Astrocyte (in vitro differentiated cells and primary cell): Measurements from ENCODE around the gene PDE7B.

ENCODE experiments used
- CTCF ChIP-seq: IDR thresholded peaks from 2 replicates; pipeline ENCODE4 v1.5.1; 2011; ENCODE audit warnings: low read depth, mild to moderate bottlenecking, inconsistent platforms, low read length, moderate library complexity; ENCODE audit not compliant: insufficient read depth
- EZH2 ChIP-seq: IDR thresholded peaks from 2 replicates; pipeline ENCODE4 v1.6.1; 2012; ENCODE audit warnings: mild to moderate bottlenecking, low read length, inconsistent platforms; ENCODE audit not compliant: insufficient read depth

- TF ChIP-seq CTCF = no peak
- no peak for TF ChIP-seq EZH2
Measured at GRCh38 chr6:136153707-136154375, 302.3 kb downstream of the PDE7B start.
